GM13976 (cell line): Measurements from ENCODE around the gene KIF26A.
"Not testable (repeated sequence)": the region's sequence is repeated elsewhere in the genome, so short reads cannot be mapped to it uniquely, and the experiment has no call there.

Source experiments
- DNase-seq: peaks from one replicate; pipeline ENCODE4 v3.0.0; 2012; ENCODE audit warnings: low spot score
- in situ Hi-C: fragments of 300-500 bp; cut with MboI; formaldehyde crosslinking; loops from one replicate; pipeline ENCODE4 v1.12.0; 2022; ENCODE audit warnings: low sequenced_read_pairs, mixed read lengths, inconsistent platforms; ENCODE audit not compliant: unreplicated experiment
- TF ChIP-seq, protein P1 (sequence below): IDR thresholded peaks from 2 replicates; pipeline ENCODE4 v1.5.1; 2012; ENCODE audit warnings: borderline replicate concordance, mild to moderate bottlenecking; ENCODE audit not compliant: insufficient read depth; ENCODE audit errors: extremely low read depth, missing control alignments, control extremely low read depth

The KIF26A gene

DNA sequence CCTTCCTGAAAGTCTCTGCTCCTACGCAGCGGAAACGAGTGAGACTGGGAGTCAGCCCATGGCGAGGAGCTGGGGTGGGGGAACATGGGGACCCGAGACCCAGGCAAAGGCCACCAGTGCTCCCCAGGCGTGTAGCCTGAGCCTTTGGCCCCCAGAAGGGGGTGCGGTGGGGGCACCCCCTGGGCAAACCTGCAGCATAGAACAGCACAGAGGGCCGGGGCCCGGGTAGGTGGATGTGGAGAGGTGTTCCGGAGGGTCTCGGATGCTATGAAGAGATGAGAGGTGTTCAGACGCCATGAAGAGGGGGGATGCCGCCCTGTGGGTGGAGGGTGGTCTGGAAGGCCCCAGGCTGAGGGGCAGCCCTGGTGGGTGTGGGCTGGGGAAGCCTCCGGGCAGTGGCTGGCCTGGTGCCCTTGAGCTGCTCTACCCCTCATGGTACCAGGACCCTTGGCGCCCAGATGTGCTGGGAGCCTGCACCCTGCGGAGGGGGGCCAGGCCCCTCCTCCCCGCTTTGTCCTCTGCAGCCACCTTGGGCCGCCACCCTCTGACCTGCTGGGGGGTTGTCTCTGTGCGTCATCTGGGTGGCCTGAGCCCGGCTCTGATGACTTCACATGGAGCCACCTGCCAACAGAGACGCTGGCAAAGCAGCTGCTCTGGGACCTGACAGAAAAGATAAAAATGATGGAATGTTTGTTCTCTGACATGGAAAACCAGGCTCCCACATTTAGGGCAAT, 83.4 kb downstream of the KIF26A start:
- TF ChIP-seq, protein P1, sequence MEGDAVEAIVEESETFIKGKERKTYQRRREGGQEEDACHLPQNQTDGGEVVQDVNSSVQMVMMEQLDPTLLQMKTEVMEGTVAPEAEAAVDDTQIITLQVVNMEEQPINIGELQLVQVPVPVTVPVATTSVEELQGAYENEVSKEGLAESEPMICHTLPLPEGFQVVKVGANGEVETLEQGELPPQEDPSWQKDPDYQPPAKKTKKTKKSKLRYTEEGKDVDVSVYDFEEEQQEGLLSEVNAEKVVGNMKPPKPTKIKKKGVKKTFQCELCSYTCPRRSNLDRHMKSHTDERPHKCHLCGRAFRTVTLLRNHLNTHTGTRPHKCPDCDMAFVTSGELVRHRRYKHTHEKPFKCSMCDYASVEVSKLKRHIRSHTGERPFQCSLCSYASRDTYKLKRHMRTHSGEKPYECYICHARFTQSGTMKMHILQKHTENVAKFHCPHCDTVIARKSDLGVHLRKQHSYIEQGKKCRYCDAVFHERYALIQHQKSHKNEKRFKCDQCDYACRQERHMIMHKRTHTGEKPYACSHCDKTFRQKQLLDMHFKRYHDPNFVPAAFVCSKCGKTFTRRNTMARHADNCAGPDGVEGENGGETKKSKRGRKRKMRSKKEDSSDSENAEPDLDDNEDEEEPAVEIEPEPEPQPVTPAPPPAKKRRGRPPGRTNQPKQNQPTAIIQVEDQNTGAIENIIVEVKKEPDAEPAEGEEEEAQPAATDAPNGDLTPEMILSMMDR, result no peak
- in situ Hi-C loops, result no loop called here
- DNase-seq, result no peak

- in situ Hi-C loops, result no loop called here
- no peak for DNase-seq
These were observed 84.1 kb downstream of the KIF26A start for GRCh38 chr14:104222396-104223036.

DNA sequence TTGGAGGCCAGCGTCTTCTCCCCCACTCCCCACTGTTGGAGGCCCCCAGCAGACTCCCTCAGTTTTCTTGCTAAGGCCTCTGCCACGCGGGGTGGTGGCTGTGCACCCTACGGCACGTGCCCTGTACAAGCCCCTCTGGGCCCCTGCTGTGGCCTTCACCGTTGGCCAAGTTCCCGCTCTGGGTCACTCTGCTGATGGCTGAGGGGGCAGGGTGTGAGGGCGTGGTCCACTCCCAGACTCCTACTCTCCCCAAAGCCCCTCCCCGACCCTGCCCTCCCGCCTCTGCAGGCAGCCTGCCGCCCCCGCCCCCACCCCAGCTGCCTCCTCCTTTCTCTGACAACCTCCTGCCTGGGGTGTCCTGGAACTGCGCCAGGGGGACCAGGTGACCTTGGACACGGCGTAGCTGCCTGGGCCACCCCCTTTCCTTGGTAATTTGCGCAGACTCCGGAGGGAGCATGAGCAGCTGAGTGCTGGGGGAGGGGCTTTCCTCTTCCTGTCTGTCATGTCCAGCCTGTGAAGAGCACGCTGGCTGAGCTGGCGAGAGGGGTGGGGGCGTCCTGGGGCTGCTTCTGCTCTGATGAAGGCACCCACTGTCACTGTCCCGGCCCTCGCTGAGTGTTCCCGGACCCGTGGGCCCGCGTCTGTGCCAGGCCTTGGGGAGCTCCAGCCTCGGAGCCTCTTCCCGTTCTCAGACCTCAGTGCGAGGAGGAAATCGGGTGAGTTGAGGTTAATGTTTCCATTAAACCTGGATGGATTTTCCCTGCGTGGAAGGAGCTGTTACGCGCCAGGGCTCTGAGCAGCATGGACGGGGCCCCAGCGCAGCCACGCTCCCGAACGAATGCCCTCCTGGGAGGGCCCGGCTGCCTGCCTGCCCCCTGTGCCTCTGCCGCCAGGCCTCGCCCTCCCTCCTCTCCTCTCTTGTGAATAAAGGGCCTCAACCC, 85.0 kb downstream of the KIF26A start:
- in situ Hi-C loops, result no loop called here
- TF ChIP-seq, protein P1, result no peak
- no peak for DNase-seq

More at GRCh38 chr14:104222396-104223036, 84.1 kb downstream of the KIF26A start:
- TF ChIP-seq, protein P1, result no peak

DNA sequence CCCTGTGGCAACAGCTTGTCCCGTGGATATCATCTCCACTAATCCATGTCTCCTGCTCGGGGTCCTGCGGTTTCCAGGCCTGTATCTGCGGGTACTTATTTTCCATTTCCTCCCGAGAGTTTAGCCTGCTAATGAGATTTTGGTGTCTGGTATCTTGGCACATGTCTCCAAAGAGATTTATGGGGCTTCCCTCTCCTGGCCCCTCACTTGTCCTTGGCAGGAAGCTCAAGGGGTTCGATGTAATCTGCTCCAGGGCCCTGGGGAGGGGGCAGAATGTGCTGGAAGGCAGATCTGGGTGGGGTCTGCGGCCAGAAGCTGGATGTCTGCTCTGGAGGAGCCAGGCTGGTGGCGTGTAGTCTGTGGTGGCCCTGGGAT, 85.7 kb downstream of the KIF26A start:
- no peak for DNase-seq
- in situ Hi-C loops, result no loop called here
- TF ChIP-seq, protein P1, result no peak

- TF ChIP-seq, protein P1, result peak; percentile 34
- in situ Hi-C loops, result no loop called here
These were observed 86.3 kb downstream of the KIF26A start for GRCh38 chr14:104224506-104225277.

DNA sequence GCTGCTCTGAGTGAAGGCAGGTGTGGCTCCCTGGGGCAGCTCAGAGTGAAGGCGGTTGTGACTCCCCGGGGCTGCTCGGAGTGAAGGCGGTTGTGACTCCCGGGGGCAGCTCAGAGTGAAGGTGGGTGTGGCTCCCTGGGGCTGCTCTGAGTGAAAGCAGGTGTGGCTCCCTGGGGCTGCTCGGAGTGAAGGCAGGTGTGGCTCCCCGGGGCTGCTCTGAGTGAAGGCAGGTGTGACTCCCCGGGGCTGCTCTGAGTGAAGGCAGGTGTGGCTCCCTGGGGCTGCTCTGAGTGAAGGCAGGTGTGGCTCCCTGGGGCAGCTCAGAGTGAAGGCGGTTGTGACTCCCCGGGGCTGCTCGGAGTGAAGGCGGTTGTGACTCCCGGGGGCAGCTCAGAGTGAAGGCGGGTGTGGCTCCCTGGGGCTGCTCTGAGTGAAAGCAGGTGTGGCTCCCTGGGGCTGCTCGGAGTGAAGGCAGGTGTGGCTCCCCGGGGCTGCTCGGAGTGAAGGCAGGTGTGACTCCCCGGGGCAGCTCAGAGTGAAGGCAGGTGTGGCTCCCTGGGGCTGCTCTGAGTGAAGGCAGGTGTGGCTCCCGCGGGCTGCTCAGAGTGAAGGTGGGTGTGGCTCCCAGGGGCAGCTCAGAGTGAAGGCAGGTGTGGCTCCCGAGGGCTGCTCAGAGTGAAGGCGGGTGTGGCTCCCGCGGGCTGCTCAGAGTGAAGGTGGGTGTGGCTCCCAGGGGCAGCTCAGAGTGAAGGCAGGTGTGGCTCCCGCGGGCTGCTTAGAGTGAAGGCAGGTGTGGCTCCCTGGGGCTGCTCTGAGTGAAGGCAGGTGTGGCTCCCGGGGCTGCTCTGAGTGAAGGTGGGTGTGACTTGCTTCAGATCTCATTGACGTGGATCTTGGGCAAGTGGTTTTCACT, 87.1 kb downstream of the KIF26A start:
- in situ Hi-C loops, DNase-seq: not testable (repeated sequence)

More at GRCh38 chr14:104224506-104225277, 86.3 kb downstream of the KIF26A start:
- DNase-seq, result peak; percentile 78
